Ovary (tissue), 3 donors: Measurements from ENCODE around the gene IL20.

ENCODE experiments used
- CTCF ChIP-seq, 3 donors: fragments of 450-650 bp in 2 of 3; fragments of 200-600 bp in 1 of 3; IDR thresholded peaks; one replicate each; pipeline versions ENCODE4 v1.5.1 to v1.8.0; 2016 to 2022; ENCODE audit warnings: antibody characterized with exemption in 3 of 3, mild to moderate bottlenecking in 1 of 3
- EP300 ChIP-seq: sonication (generic); formaldehyde crosslinking; IDR thresholded peaks from one replicate; pipeline ENCODE4 v1.6.1; 2017; ENCODE audit warnings: antibody characterized with exemption
- POLR2A ChIP-seq: fragments of 450-650 bp; IDR thresholded peaks from one replicate; pipeline ENCODE4 v1.6.1; 2017; ENCODE audit warnings: antibody characterized with exemption, mild to moderate bottlenecking, moderate library complexity
- donor health status: DM: no; HTN: no; CAD: no.

GRCh38 chr1:206916000-206916709 lies 50.7 kb downstream of the IL20 start:
- TF ChIP-seq CTCF (IDR thresholded peaks at IDR 0.05) (no peak), POLR2A (no peak), EP300 (no peak)
